ENCODE results near the gene CLPTM1L.
"Not testable (repeated sequence)": the region's sequence is repeated elsewhere in the genome, so short reads cannot be mapped to it uniquely, and the experiment has no call there.

Gene CLPTM1L

GRCh38 chr5:1378866-1379659, 34.2 kb upstream of the CLPTM1L start:
- H3K27ac ChIP-seq = no peak overlapping the region
- no peak for TF ChIP-seq ZFX (IDR thresholded peaks at IDR 0.05)
- TF ChIP-seq CTCF (conservative IDR thresholded peaks at IDR 0.05) = no peak

- H3K27ac ChIP-seq = no peak overlapping the region
- no peak for TF ChIP-seq ZFX (IDR thresholded peaks at IDR 0.05)
- TF ChIP-seq CTCF (conservative IDR thresholded peaks at IDR 0.05) = no peak
Measured at GRCh38 chr5:1378096-1378495, 33.2 kb upstream of the CLPTM1L start.

- H3K27ac ChIP-seq = no peak overlapping the region
- TF ChIP-seq ZFX (IDR thresholded peaks at IDR 0.05) = no peak
Measured at GRCh38 chr5:1376981-1377380, 32.1 kb upstream of the CLPTM1L start.

GRCh38 chr5:1375871-1376810, 31.2 kb upstream of the CLPTM1L start:
- TF ChIP-seq ZFX (IDR thresholded peaks at IDR 0.05) (no peak), CTCF (conservative IDR thresholded peaks at IDR 0.05) (no peak)
- H3K27ac ChIP-seq = no peak overlapping the region

- TF ChIP-seq ZFX (IDR thresholded peaks at IDR 0.05) (no peak), CTCF (conservative IDR thresholded peaks at IDR 0.05) (no peak)
- H3K27ac ChIP-seq = no peak overlapping the region
Measured at GRCh38 chr5:1374679-1375055, 29.8 kb upstream of the CLPTM1L start.

GRCh38 chr5:1374030-1374678, 29.3 kb upstream of the CLPTM1L start:
- no peak overlapping the region for H3K27ac ChIP-seq
- no peak for TF ChIP-seq CTCF (conservative IDR thresholded peaks at IDR 0.05)
- TF ChIP-seq ZFX (IDR thresholded peaks at IDR 0.05) = no peak

- not testable (repeated sequence) for H3K27ac ChIP-seq
Measured at GRCh38 chr5:1371972-1372342, 27.1 kb upstream of the CLPTM1L start.

Data from C4-2B (cell line).